Neural cell (in vitro differentiated cells): ENCODE data around the gene POLDIP2. TPM values are rescaled to one million over a fixed set of nuclear protein-coding genes. Genes with fewer than 3 reads are reported as not detected.

ENCODE experiments used
- H2AFZ ChIP-seq: fragments of 200-600, 300-800 bp; sonication (generic), shearing (Covaris generic); 2 replicates; pipeline ENCODE4 v1.6.0; 2014; ENCODE audit warnings: low read depth, mild to moderate bottlenecking, antibody characterized with exemption, low read length, moderate library complexity
- H3F3A ChIP-seq: fragments of 200-600 bp; shearing (Covaris generic); 2 replicates; pipeline ENCODE4 v1.6.1; 2016; ENCODE audit warnings: mild to moderate bottlenecking, moderate library complexity, mixed read lengths, antibody characterized with exemption, low read length; ENCODE audit not compliant: insufficient read depth, poor library complexity, severe bottlenecking
- H3K27ac ChIP-seq: fragments of 200-600, 300-800 bp; sonication (generic), shearing (Covaris generic); 2 replicates; pipeline ENCODE4 v1.5.1; 2014; ENCODE audit warnings: mild to moderate bottlenecking, low read length, moderate library complexity
- H3K27me3 ChIP-seq: fragments of 300-800, 200-600 bp; sonication (generic), shearing (Covaris generic); 2 replicates; pipeline ENCODE4 v1.6.0; 2014; ENCODE audit warnings: mild to moderate bottlenecking, low read depth, low read length, moderate library complexity; ENCODE audit not compliant: insufficient read depth
- H3K36me3 ChIP-seq: fragments of 300-800, 200-600 bp; sonication (generic), shearing (Covaris generic); 2 replicates; pipeline ENCODE4 v1.5.1; 2014; ENCODE audit warnings: mild to moderate bottlenecking, antibody characterized with exemption, low read length, moderate library complexity; ENCODE audit not compliant: insufficient read depth
- H3K4me2 ChIP-seq: fragments of 300-800, 200-600 bp; sonication (generic), shearing (Covaris generic); 2 replicates; pipeline ENCODE4 v1.6.0; 2014; ENCODE audit warnings: mild to moderate bottlenecking, low read length
- H3K4me3 ChIP-seq: fragments of 300-800, 200-600 bp; sonication (generic), shearing (Covaris generic); 2 replicates; pipeline ENCODE4 v1.5.1; 2014; ENCODE audit warnings: mild to moderate bottlenecking, low read length, moderate library complexity
- H3K79me2 ChIP-seq: fragments of 200-600 bp; shearing (Covaris generic); replicated peaks from 2 replicates; pipeline ENCODE4 v1.6.0; 2014; ENCODE audit warnings: mild to moderate bottlenecking, low read length, moderate library complexity; ENCODE audit not compliant: insufficient read depth
- H3K9ac ChIP-seq: fragments of 300-800, 200-600 bp; sonication (generic), shearing (Covaris generic); 2 replicates; pipeline ENCODE4 v1.6.1; 2016; ENCODE audit warnings: mild to moderate bottlenecking, low read length, mixed read lengths
- H3K9me2 ChIP-seq: fragments of 200-600 bp; shearing (Covaris generic); 2 replicates; pipeline ENCODE4 v1.6.1; 2016; ENCODE audit warnings: mild to moderate bottlenecking, low read length, mixed read lengths; ENCODE audit not compliant: insufficient read depth
- H3K9me3 ChIP-seq: fragments of 200-600, 300-800 bp; sonication (generic), shearing (Covaris generic); 2 replicates; pipeline ENCODE4 v1.6.1; 2016; ENCODE audit warnings: mild to moderate bottlenecking, mixed run types, low read length, moderate library complexity, mixed read lengths
- H4K20me1 ChIP-seq: fragments of 200-600 bp; shearing (Covaris generic); 2 replicates; pipeline ENCODE4 v1.6.1; 2016; ENCODE audit warnings: mild to moderate bottlenecking, mixed run types; ENCODE audit not compliant: insufficient read depth
- CTCF ChIP-seq: fragments of 450-650 bp; IDR thresholded peaks from 2 replicates; pipeline ENCODE4 v1.5.1; 2014; ENCODE audit warnings: antibody characterized with exemption, mild to moderate bottlenecking, moderate library complexity; ENCODE audit not compliant: poor library complexity, severe bottlenecking
- EP300 ChIP-seq: fragments of 450-650 bp; conservative IDR thresholded peaks from 2 replicates; pipeline ENCODE4 v1.6.1; 2014; ENCODE audit warnings: antibody characterized with exemption, mild to moderate bottlenecking, moderate library complexity; ENCODE audit not compliant: poor library complexity, severe bottlenecking
- EZH2 ChIP-seq: fragments of 200-600, 300-800 bp; shearing (Covaris generic), sonication (generic); IDR thresholded peaks from 2 replicates; pipeline ENCODE4 v1.6.1; 2014; ENCODE audit warnings: antibody characterized with exemption, low read length, borderline replicate concordance, mild to moderate bottlenecking; ENCODE audit not compliant: insufficient read depth, poor library complexity, severe bottlenecking
- MXI1 ChIP-seq: fragments of 450-650 bp; conservative IDR thresholded peaks from 2 replicates; pipeline ENCODE4 v1.6.1; 2014; ENCODE audit warnings: antibody characterized with exemption, mild to moderate bottlenecking; ENCODE audit not compliant: poor library complexity, severe bottlenecking
- POLR2AphosphoS5 ChIP-seq: IDR thresholded peaks from 2 replicates; pipeline ENCODE4 v1.6.1; 2012
- RAD21 ChIP-seq: fragments of 450-650 bp; conservative IDR thresholded peaks from 2 replicates; pipeline ENCODE4 v1.6.1; 2014; ENCODE audit warnings: antibody characterized with exemption, mild to moderate bottlenecking, moderate library complexity
- REST ChIP-seq: IDR thresholded peaks from 2 replicates; pipeline ENCODE4 v1.6.1; 2012; ENCODE audit warnings: borderline replicate concordance
- SMC3 ChIP-seq: fragments of 450-650 bp; conservative IDR thresholded peaks from 2 replicates; pipeline ENCODE4 v1.6.1; 2014; ENCODE audit warnings: antibody characterized with exemption, mild to moderate bottlenecking, moderate library complexity; ENCODE audit not compliant: poor library complexity
- TAF1 ChIP-seq: IDR thresholded peaks from 2 replicates; pipeline ENCODE4 v1.6.1; 2012; ENCODE audit warnings: low read depth
- polyA plus RNA-seq: library from polyadenylated mRNA; depleted of rRNA; stranded (reverse); fragments of >200 nt; gene quantifications from 2 replicates; pipeline ENCODE4 v1.2.3, GENCODE V29; 2014

The POLDIP2 gene
- polyA plus RNA-seq, 1 donor from 2014 or later: 75.4 TPM

DNA sequence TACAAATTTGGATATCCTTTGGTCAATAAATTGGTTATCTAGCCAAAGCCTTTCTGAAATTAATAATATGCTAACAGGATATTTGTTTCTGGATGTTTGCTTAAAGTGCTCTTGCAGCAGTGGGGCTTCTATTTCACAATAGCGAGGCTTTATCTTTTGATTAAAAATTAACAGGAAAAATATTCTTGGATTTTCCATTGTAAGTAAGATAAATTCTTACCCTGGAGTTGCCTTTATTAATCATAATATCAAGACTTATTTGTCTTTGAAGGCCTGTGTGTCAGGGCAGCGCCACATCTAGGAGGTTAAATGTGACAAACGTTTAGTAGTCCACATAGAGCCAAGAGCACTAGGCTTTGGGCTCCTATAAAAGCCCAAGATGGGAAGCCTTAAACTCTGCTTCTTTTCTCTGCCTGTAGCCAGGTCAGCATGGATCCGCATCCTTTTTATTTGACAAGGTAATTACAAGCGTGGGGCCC is 33.0 kb downstream of the POLDIP2 start:
- peaks cover 6% of the 10 kb centered on the region for H3K36me3 ChIP-seq
- H3K27ac ChIP-seq: no peak overlapping the region
- no peaks in the 10 kb centered on the region for H4K20me1 ChIP-seq
- no peaks in the 10 kb centered on the region for H3K27me3 ChIP-seq
- no peaks in the 10 kb centered on the region for H3F3A ChIP-seq
- TF ChIP-seq RAD21 (no peak), POLR2AphosphoS5 (no peak), SMC3 (no peak), EP300 (no peak), CTCF (no peak), MXI1 (no peak), REST (no peak), TAF1 (no peak), EZH2 (no peak)
- no peak overlapping the region for H2AFZ ChIP-seq
- no peaks in the 10 kb centered on the region for H3K9me3 ChIP-seq
- no peaks in the 10 kb centered on the region for H3K9me2 ChIP-seq
- H3K9ac ChIP-seq: peak overlapping the region; percentile 6
- H3K4me3 ChIP-seq: no peak overlapping the region
- H3K79me2 ChIP-seq: peaks cover 46% of the 10 kb centered on the region
- H3K4me2 ChIP-seq: no peak overlapping the region

DNA sequence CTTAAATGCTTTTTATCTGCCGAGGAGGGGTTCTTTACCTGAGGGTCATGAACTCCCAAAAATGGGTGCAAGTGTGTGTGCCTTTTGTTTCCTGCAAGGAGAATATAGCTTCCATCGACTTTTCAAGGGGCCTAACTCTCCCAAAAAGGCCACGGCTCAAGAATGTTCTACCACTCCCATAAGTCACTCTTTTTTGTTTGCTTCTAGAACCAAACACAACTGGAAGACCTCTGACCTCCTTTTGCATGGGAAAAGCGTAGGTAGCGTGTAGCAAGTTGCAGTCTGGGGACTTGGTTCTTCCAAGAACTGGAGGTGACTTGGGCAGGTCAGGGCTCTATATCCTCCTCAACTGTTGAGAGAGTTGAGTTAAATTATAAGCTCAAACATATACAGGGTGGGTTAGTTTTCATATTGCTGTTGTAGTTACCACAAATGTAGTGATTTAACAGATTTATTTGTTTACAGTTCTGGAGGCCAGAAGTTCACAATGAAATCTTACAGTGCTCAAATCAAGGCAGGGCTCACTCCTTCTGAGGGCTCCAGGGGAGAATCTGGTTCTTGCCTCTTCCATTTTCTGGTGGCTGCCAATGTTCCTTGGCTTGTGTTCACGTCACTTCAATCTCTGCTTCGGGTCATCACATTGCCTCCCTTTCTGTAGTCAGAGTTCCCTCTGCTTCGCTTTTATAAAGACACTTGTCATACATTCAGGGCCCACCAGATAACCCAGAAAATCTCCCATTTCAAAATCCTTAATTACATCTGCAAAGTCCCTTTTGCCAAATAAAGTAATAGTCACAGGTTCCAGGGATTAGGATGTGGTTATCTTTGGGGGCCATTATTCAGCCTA is 36.9 kb downstream of the POLDIP2 start:
- H3K79me2 ChIP-seq: peaks cover 46% of the 10 kb centered on the region
- H3K4me3 ChIP-seq: peak overlapping the region; percentile 84
- TF ChIP-seq RAD21 (no peak), CTCF (no peak)
- peak overlapping the region; percentile 92 for H3K4me2 ChIP-seq
- H3K9me2 ChIP-seq: no peaks in the 10 kb centered on the region
- H3K9me3 ChIP-seq: no peaks in the 10 kb centered on the region
- H3K27ac ChIP-seq: no peak overlapping the region
- no peak overlapping the region for H2AFZ ChIP-seq
- no peaks in the 10 kb centered on the region for H4K20me1 ChIP-seq
- H3K36me3 ChIP-seq: no peaks in the 10 kb centered on the region
- H3K27me3 ChIP-seq: no peaks in the 10 kb centered on the region
- no peaks in the 10 kb centered on the region for H3F3A ChIP-seq
- H3K9ac ChIP-seq: peak overlapping the region; percentile 67
